Measurements from ENCODE around the gene ME3.

DNA sequence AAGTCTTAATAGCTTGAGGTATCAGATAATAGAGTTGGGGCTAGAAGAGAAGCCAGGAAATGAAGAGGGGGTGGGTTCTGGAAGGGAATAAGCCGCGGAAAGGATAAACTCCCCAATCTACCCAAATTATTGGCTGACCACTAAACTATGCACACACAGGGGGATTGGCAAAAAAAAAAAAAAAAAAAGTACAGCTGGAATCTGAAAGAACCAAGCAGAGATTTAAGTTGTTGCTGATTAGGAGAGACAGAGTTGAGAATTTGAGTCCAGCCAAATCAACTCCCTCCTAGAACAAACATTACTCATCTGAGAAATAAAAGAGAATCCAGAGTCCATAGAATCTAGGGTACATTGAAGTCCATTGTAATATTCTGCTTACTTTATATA, 162.8 kb downstream of the ME3 start:
- TF ChIP-seq, protein P1, sequence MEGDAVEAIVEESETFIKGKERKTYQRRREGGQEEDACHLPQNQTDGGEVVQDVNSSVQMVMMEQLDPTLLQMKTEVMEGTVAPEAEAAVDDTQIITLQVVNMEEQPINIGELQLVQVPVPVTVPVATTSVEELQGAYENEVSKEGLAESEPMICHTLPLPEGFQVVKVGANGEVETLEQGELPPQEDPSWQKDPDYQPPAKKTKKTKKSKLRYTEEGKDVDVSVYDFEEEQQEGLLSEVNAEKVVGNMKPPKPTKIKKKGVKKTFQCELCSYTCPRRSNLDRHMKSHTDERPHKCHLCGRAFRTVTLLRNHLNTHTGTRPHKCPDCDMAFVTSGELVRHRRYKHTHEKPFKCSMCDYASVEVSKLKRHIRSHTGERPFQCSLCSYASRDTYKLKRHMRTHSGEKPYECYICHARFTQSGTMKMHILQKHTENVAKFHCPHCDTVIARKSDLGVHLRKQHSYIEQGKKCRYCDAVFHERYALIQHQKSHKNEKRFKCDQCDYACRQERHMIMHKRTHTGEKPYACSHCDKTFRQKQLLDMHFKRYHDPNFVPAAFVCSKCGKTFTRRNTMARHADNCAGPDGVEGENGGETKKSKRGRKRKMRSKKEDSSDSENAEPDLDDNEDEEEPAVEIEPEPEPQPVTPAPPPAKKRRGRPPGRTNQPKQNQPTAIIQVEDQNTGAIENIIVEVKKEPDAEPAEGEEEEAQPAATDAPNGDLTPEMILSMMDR (IDR thresholded peaks at IDR 0.05): no peak
- TF ChIP-seq EZH2phosphoT487 (IDR thresholded peaks at IDR 0.05): no peak
- no peak for TF ChIP-seq EZH2 (IDR thresholded peaks at IDR 0.05)

Data from neural progenitor cell (in vitro differentiated cells).